Measurements from ENCODE around the gene ADI1.

ADI1 gene

GRCh38 chr2:3466966-3467365 is 52.4 kb downstream of the ADI1 start:
- CTCF ChIA-PET: no interaction called here
- no peak for TF ChIP-seq ZNF384 (IDR thresholded peaks at IDR 0.05)
- no peak for TF ChIP-seq SP1 (IDR thresholded peaks at IDR 0.05)
- TF ChIP-seq NFRKB (IDR thresholded peaks at IDR 0.05): no peak
- TF ChIP-seq FOXA1 (IDR thresholded peaks at IDR 0.05): no peak
- no peak for TF ChIP-seq TARDBP (IDR thresholded peaks at IDR 0.05)
- no peak for TF ChIP-seq FOXK2 (IDR thresholded peaks at IDR 0.05)
- TF ChIP-seq SUZ12 (IDR thresholded peaks at IDR 0.05): no peak
- TF ChIP-seq ELF4 (IDR thresholded peaks at IDR 0.05): no peak
- no peak for TF ChIP-seq LEF1 (IDR thresholded peaks at IDR 0.05; ENCODE audit: borderline replicate concordance)
- TF ChIP-seq HDGF (IDR thresholded peaks at IDR 0.05; ENCODE audit: borderline replicate concordance): no peak
- no peak for TF ChIP-seq ARNT (IDR thresholded peaks at IDR 0.05)
- TF ChIP-seq CTBP1 (IDR thresholded peaks at IDR 0.05; ENCODE audit: borderline replicate concordance): no peak
- no peak for TF ChIP-seq L3MBTL2 (conservative IDR thresholded peaks at IDR 0.05)
- TF ChIP-seq, protein P1, sequence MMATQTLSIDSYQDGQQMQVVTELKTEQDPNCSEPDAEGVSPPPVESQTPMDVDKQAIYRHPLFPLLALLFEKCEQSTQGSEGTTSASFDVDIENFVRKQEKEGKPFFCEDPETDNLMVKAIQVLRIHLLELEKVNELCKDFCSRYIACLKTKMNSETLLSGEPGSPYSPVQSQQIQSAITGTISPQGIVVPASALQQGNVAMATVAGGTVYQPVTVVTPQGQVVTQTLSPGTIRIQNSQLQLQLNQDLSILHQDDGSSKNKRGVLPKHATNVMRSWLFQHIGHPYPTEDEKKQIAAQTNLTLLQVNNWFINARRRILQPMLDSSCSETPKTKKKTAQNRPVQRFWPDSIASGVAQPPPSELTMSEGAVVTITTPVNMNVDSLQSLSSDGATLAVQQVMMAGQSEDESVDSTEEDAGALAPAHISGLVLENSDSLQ (IDR thresholded peaks at IDR 0.05): no peak
- TF ChIP-seq FOXM1 (IDR thresholded peaks at IDR 0.05; ENCODE audit: borderline replicate concordance): no peak
- no peak for TF ChIP-seq BHLHE40 (IDR thresholded peaks at IDR 0.05; ENCODE audit: borderline replicate concordance)
- POLR2A ChIA-PET: no interaction called here

GRCh38 chr2:3466482-3466863 is 52.9 kb downstream of the ADI1 start:
- DNase-seq (ENCODE audit: extremely low spot score): no peak
- TF ChIP-seq NFRKB (IDR thresholded peaks at IDR 0.05) (no peak), HDGF (IDR thresholded peaks at IDR 0.05; ENCODE audit: borderline replicate concordance) (no peak), FOXM1 (IDR thresholded peaks at IDR 0.05; ENCODE audit: borderline replicate concordance) (no peak), ARNT (IDR thresholded peaks at IDR 0.05) (no peak), L3MBTL2 (conservative IDR thresholded peaks at IDR 0.05) (no peak), FOXK2 (IDR thresholded peaks at IDR 0.05) (no peak), ELF4 (IDR thresholded peaks at IDR 0.05) (no peak), BHLHE40 (IDR thresholded peaks at IDR 0.05; ENCODE audit: borderline replicate concordance) (no peak), TARDBP (IDR thresholded peaks at IDR 0.05) (no peak), LEF1 (IDR thresholded peaks at IDR 0.05; ENCODE audit: borderline replicate concordance) (no peak), SUZ12 (IDR thresholded peaks at IDR 0.05) (no peak), CTBP1 (IDR thresholded peaks at IDR 0.05; ENCODE audit: borderline replicate concordance) (no peak)
- TF ChIP-seq, protein P1 (IDR thresholded peaks at IDR 0.05): no peak
- ChIA-PET POLR2A (no interaction called here), CTCF (no interaction called here)

More at GRCh38 chr2:3466966-3467365, 52.4 kb downstream of the ADI1 start:
- DNase-seq (ENCODE audit: extremely low spot score): no peak

- TF ChIP-seq FOXM1 (IDR thresholded peaks at IDR 0.05; ENCODE audit: borderline replicate concordance) (no peak), TARDBP (IDR thresholded peaks at IDR 0.05) (no peak), FOXK2 (IDR thresholded peaks at IDR 0.05) (no peak), CTBP1 (IDR thresholded peaks at IDR 0.05; ENCODE audit: borderline replicate concordance) (no peak), SUZ12 (IDR thresholded peaks at IDR 0.05) (no peak), NFRKB (IDR thresholded peaks at IDR 0.05) (no peak), BHLHE40 (IDR thresholded peaks at IDR 0.05; ENCODE audit: borderline replicate concordance) (no peak), LEF1 (IDR thresholded peaks at IDR 0.05; ENCODE audit: borderline replicate concordance) (no peak), FOXA1 (IDR thresholded peaks at IDR 0.05) (no peak), ARNT (IDR thresholded peaks at IDR 0.05) (no peak)
- TF ChIP-seq, protein P1 (IDR thresholded peaks at IDR 0.05): no peak
- ChIA-PET POLR2A (no interaction called here), CTCF (no interaction called here)
- DNase-seq (ENCODE audit: extremely low spot score): no peak
These were observed 53.4 kb downstream of the ADI1 start for GRCh38 chr2:3465844-3466481.

DNA sequence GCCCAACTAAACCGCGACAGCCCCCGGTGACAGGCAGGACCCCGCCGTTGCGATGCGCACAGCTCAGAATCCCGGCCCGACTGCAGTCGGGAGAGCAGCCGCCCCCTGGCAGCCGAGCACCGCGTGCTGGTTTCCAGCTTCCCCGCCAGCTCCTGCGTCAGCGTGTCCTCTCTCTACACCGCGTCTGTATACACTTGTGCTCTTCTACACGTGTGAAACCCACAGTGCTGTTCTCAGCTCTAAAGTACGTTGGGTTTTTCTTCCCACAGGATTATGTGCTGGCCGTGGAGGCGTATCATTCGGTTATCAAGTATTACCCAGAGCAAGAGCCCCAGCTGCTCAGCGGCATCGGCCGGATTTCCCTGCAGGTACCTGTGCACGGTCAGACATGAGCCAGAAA is 54.0 kb downstream of the ADI1 start:
- CTCF ChIA-PET: no interaction called here

More for the DNA sequence above, 54.0 kb downstream of the ADI1 start:
- no peak for TF ChIP-seq NFRKB (IDR thresholded peaks at IDR 0.05)
- no peak for TF ChIP-seq CTBP1 (IDR thresholded peaks at IDR 0.05; ENCODE audit: borderline replicate concordance)
- TF ChIP-seq FOXA1 (IDR thresholded peaks at IDR 0.05): no peak
- TF ChIP-seq LEF1 (IDR thresholded peaks at IDR 0.05; ENCODE audit: borderline replicate concordance): no peak
- no peak for TF ChIP-seq TARDBP (IDR thresholded peaks at IDR 0.05)
- TF ChIP-seq HDGF (IDR thresholded peaks at IDR 0.05; ENCODE audit: borderline replicate concordance): no peak
- TF ChIP-seq, protein P1 (IDR thresholded peaks at IDR 0.05): no peak
- TF ChIP-seq ELF4 (IDR thresholded peaks at IDR 0.05): no peak
- no peak for TF ChIP-seq L3MBTL2 (conservative IDR thresholded peaks at IDR 0.05)
- no peak for TF ChIP-seq FOXM1 (IDR thresholded peaks at IDR 0.05; ENCODE audit: borderline replicate concordance)
- TF ChIP-seq ZNF384 (IDR thresholded peaks at IDR 0.05): no peak
- TF ChIP-seq SP1 (IDR thresholded peaks at IDR 0.05): no peak
- TF ChIP-seq SUZ12 (IDR thresholded peaks at IDR 0.05): no peak
- no peak for TF ChIP-seq BHLHE40 (IDR thresholded peaks at IDR 0.05; ENCODE audit: borderline replicate concordance)
- DNase-seq (ENCODE audit: extremely low spot score): no peak
- POLR2A ChIA-PET: no interaction called here
